A549 (cell line): ENCODE measurements around the gene NRSN2. TPM values are rescaled to one million over a fixed set of nuclear protein-coding genes. Genes with fewer than 3 reads are reported as not detected.
A peak's percentile ranks its signal among the peaks of the same experiment; 100 is the strongest.

Experiments
- CEBPB ChIP-seq, 2 experiments: fragments of >200 bp in 1 of 2; sonication (Bioruptor Twin) in 1 of 2; formaldehyde crosslinking in 1 of 2; IDR thresholded peaks; 2 replicates each; pipeline ENCODE4 v1.6.1; 2012 to 2016
- EHF ChIP-seq: fragments of 250-450 bp; sonication (Bioruptor Pico); IDR thresholded peaks from 2 replicates; pipeline ENCODE4 v1.5.0; 2020; ENCODE audit warnings: mild to moderate bottlenecking
- EHMT2 ChIP-seq: fragments of 200-600 bp; sonication (generic); IDR thresholded peaks from 2 replicates; pipeline ENCODE4 v1.6.1; 2016; ENCODE audit warnings: antibody characterized with exemption, low read depth, mild to moderate bottlenecking, moderate library complexity
- EP300 ChIP-seq, 2 experiments: fragments of >200 bp; sonication (Bioruptor Twin); formaldehyde crosslinking; IDR thresholded peaks; 2 replicates in 1 of 2; 3 replicates in 1 of 2; pipeline ENCODE4 v1.6.1; 2016 to 2017
- ESRRA ChIP-seq: fragments of 150-350 bp; IDR thresholded peaks from 2 replicates; pipeline ENCODE4 v1.6.1; 2014; ENCODE audit warnings: mild to moderate bottlenecking, low read length, borderline replicate concordance
- FOSB ChIP-seq: fragments of 250-450 bp; sonication (Bioruptor Pico); IDR thresholded peaks from 2 replicates; pipeline ENCODE4 v1.5.0; 2020; ENCODE audit warnings: mild to moderate bottlenecking, moderate library complexity
- FOSL2 ChIP-seq, 2 experiments: fragments of 450-650 bp in 1 of 2; fragments of >200 bp in 1 of 2; sonication (Bioruptor Twin) in 1 of 2; formaldehyde crosslinking; IDR thresholded peaks; 2 replicates each; pipeline versions ENCODE4 v1.5.0 to v1.6.1; 2016 to 2020; ENCODE audit warnings: mild to moderate bottlenecking in 1 of 2, moderate library complexity in 1 of 2
- GATA3 ChIP-seq: IDR thresholded peaks from 2 replicates; pipeline ENCODE4 v1.6.1; 2012; ENCODE audit warnings: borderline replicate concordance
- HDAC2 ChIP-seq: fragments of 200-600 bp; sonication (generic); IDR thresholded peaks from 2 replicates; pipeline ENCODE4 v1.6.1; 2016
- HOXA7 ChIP-seq: fragments of 250-450 bp; sonication (Bioruptor Pico); IDR thresholded peaks from 2 replicates; pipeline ENCODE4 v1.5.0; 2020; ENCODE audit warnings: mild to moderate bottlenecking, moderate library complexity
- HOXB13 ChIP-seq: fragments of 250-450 bp; sonication (Bioruptor Pico); IDR thresholded peaks from 2 replicates; pipeline ENCODE4 v1.5.0; 2020; ENCODE audit warnings: low read depth, mild to moderate bottlenecking, moderate library complexity
- HOXB5 ChIP-seq: fragments of 250-450 bp; sonication (Bioruptor Pico); IDR thresholded peaks from 2 replicates; pipeline ENCODE4 v1.5.0; 2020; ENCODE audit warnings: mild to moderate bottlenecking, moderate library complexity
- JUNB ChIP-seq: fragments of >200 bp; sonication (Bioruptor Twin); formaldehyde crosslinking; IDR thresholded peaks from 2 replicates; pipeline ENCODE4 v1.6.1; 2016
- KDM1A ChIP-seq: fragments of 200-600 bp; sonication (generic); IDR thresholded peaks from 2 replicates; pipeline ENCODE4 v1.6.1; 2016; ENCODE audit warnings: low read depth, mild to moderate bottlenecking
- KDM5A ChIP-seq: fragments of 200-600 bp; sonication (generic); IDR thresholded peaks from 2 replicates; pipeline ENCODE4 v1.6.1; 2016; ENCODE audit warnings: antibody characterized with exemption, mild to moderate bottlenecking
- MAFK ChIP-seq: fragments of 450-650 bp; IDR thresholded peaks from 2 replicates; pipeline ENCODE4 v1.6.1; 2014; ENCODE audit not compliant: partially characterized antibody
- MAZ ChIP-seq: fragments of 150-350 bp; IDR thresholded peaks from 2 replicates; pipeline ENCODE4 v1.6.1; 2014; ENCODE audit warnings: antibody characterized with exemption, low read depth, low read length, borderline replicate concordance
- MYC ChIP-seq: IDR thresholded peaks from 2 replicates; pipeline ENCODE4 v1.6.1; 2012; ENCODE audit warnings: mild to moderate bottlenecking, inconsistent platforms, low read length, improper control_type of control experiment, borderline replicate concordance
- NFE2L2 ChIP-seq: fragments of 150-350 bp; conservative IDR thresholded peaks from 2 replicates; pipeline ENCODE4 v1.6.1; 2014; ENCODE audit warnings: low read length
- NPAS2 ChIP-seq: fragments of 250-450 bp; sonication (Bioruptor Pico); IDR thresholded peaks from 2 replicates; pipeline ENCODE4 v1.8.0; 2022; ENCODE audit warnings: mild to moderate bottlenecking, moderate library complexity, borderline replicate concordance
- NR3C1 ChIP-seq: fragments of >200 bp; sonication (Bioruptor Twin); formaldehyde crosslinking; IDR thresholded peaks from 3 replicates; pipeline ENCODE4 v1.6.1; 2017
- POLR2A ChIP-seq: IDR thresholded peaks from 2 replicates; pipeline ENCODE4 v1.6.1; 2012; ENCODE audit warnings: mild to moderate bottlenecking, low read length
- POLR2AphosphoS2 ChIP-seq: conservative IDR thresholded peaks from 2 replicates; pipeline ENCODE4 v1.6.1; 2012; ENCODE audit warnings: low read length, improper control_type of control experiment, inconsistent platforms
- RAD21 ChIP-seq, 2 experiments: fragments of >200 bp in 1 of 2; sonication (Bioruptor Twin) in 1 of 2; formaldehyde crosslinking in 1 of 2; IDR thresholded peaks in 1 of 2; conservative IDR thresholded peaks in 1 of 2; 2 replicates in 1 of 2; 3 replicates in 1 of 2; pipeline ENCODE4 v1.6.1; 2012 to 2018; ENCODE audit warnings: inconsistent platforms in 1 of 2
- RNF2 ChIP-seq: fragments of 200-600 bp; sonication (generic); IDR thresholded peaks from 2 replicates; pipeline ENCODE4 v1.6.1; 2016; ENCODE audit warnings: low read depth, mild to moderate bottlenecking, antibody characterized with exemption, moderate library complexity, borderline replicate concordance
- SREBF2 ChIP-seq: fragments of 450-650 bp; IDR thresholded peaks from 2 replicates; pipeline ENCODE4 v1.6.1; 2014; ENCODE audit warnings: mild to moderate bottlenecking, moderate library complexity
- TFCP2L1 ChIP-seq: fragments of 250-450 bp; sonication (Bioruptor Pico); IDR thresholded peaks from 2 replicates; pipeline ENCODE4 v1.5.0; 2021; ENCODE audit warnings: mild to moderate bottlenecking
- ZFP36 ChIP-seq: fragments of 450-650 bp; IDR thresholded peaks from 2 replicates; pipeline ENCODE4 v1.6.1; 2014; ENCODE audit warnings: borderline replicate concordance; ENCODE audit not compliant: partially characterized antibody
- polyA plus RNA-seq, 4 experiments: library from polyadenylated mRNA; depleted of rRNA in 3 of 4; stranded (reverse); fragments of >200 nt; fragmentation: RNase III in 1 of 4; extraction: RNeasy Plus Mini Kit Qiagen cat#74134 plus additional on column Dnase treatment in 1 of 4; gene quantifications; 2 replicates in 3 of 4; 3 replicates in 1 of 4; pipeline ENCODE4 v1.2.3, GENCODE V29; 2011 to 2017
- TF ChIP-seq, protein P1 (sequence below): IDR thresholded peaks from 2 replicates; pipeline ENCODE4 v1.6.1; 2012; ENCODE audit warnings: low read depth, borderline replicate concordance
- TF ChIP-seq, protein P2 (sequence below): fragments of 450-650 bp; IDR thresholded peaks from 2 replicates; pipeline ENCODE4 v1.6.1; 2014; ENCODE audit warnings: antibody characterized with exemption
- TF ChIP-seq, protein P3 (sequence below): fragments of >200 bp; sonication (Bioruptor Twin); formaldehyde crosslinking; IDR thresholded peaks from 3 replicates; pipeline ENCODE4 v1.6.1; 2016
- TF ChIP-seq, protein P4 (sequence below): fragments of 200-600 bp; sonication (generic); IDR thresholded peaks from 2 replicates; pipeline ENCODE4 v1.6.1; 2016; ENCODE audit warnings: antibody characterized with exemption, mild to moderate bottlenecking, moderate library complexity
- TF ChIP-seq, protein P5 (sequence below): fragments of >200 bp; sonication (Bioruptor Twin); formaldehyde crosslinking; IDR thresholded peaks from 3 replicates; pipeline ENCODE4 v1.5.1; 2016

NRSN2 gene
- polyA plus RNA-seq, 2 of the 4 experiments (the other 2 are of a cell fraction): 47.5 to 74.8 TPM

DNA sequence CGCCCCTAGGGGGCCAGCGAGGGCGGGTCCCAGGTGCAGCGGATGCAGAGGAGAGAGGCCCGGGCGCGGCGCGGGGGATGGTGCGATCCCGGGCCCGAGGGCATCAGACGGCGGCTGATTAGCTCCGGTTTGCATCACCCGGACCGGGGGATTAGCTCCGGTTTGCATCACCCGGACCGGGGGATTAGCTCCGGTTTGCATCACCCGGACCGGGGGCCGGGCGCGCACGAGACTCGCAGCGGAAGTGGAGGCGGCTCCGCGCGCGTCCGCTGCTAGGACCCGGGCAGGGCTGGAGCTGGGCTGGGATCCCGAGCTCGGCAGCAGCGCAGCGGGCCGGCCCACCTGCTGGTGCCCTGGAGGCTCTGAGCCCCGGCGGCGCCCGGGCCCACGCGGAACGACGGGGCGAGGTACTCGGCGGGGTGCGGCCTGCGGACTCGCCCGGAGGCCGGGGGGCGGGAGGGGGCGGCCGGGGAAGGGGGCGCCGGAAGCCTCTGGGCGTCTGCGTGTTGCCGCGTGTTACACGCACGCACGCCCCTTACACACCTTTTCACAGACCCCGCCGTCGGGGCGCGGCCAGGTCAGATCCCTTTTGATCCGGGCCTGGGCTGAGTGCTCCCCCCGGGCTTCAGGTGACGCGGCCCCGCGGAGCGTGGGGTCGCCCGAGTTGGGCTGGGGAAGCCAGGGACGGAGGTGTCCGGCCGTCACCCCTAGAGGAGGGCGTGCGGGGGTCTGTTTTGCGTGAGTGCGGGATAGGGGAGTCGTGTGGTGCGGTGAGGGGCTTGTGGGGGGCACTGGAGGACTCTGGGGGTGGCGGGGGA lies 34.1 kb downstream of the NRSN2 start (continued):
- TF ChIP-seq, protein P1, sequence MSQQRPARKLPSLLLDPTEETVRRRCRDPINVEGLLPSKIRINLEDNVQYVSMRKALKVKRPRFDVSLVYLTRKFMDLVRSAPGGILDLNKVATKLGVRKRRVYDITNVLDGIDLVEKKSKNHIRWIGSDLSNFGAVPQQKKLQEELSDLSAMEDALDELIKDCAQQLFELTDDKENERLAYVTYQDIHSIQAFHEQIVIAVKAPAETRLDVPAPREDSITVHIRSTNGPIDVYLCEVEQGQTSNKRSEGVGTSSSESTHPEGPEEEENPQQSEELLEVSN: peak; percentile 52; the same call in 1 of the 2 replicates
- TF ChIP-seq RNF2: no peak
- no peak for TF ChIP-seq FOSB
- peak; percentile 67 to 97; a peak in 3 of 4 replicates for TF ChIP-seq CEBPB (IDR thresholded peaks at IDR 0.05)
- TF ChIP-seq, protein P2, sequence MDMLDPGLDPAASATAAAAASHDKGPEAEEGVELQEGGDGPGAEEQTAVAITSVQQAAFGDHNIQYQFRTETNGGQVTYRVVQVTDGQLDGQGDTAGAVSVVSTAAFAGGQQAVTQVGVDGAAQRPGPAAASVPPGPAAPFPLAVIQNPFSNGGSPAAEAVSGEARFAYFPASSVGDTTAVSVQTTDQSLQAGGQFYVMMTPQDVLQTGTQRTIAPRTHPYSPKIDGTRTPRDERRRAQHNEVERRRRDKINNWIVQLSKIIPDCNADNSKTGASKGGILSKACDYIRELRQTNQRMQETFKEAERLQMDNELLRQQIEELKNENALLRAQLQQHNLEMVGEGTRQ: no peak
- TF ChIP-seq, protein P3, sequence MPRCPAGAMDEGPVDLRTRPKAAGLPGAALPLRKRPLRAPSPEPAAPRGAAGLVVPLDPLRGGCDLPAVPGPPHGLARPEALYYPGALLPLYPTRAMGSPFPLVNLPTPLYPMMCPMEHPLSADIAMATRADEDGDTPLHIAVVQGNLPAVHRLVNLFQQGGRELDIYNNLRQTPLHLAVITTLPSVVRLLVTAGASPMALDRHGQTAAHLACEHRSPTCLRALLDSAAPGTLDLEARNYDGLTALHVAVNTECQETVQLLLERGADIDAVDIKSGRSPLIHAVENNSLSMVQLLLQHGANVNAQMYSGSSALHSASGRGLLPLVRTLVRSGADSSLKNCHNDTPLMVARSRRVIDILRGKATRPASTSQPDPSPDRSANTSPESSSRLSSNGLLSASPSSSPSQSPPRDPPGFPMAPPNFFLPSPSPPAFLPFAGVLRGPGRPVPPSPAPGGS: peak; percentile 83; the same call in 1 of the 3 replicates
- no peak for TF ChIP-seq POLR2AphosphoS2
- TF ChIP-seq MAZ: no peak
- TF ChIP-seq HDAC2: no peak
- TF ChIP-seq, protein P4, sequence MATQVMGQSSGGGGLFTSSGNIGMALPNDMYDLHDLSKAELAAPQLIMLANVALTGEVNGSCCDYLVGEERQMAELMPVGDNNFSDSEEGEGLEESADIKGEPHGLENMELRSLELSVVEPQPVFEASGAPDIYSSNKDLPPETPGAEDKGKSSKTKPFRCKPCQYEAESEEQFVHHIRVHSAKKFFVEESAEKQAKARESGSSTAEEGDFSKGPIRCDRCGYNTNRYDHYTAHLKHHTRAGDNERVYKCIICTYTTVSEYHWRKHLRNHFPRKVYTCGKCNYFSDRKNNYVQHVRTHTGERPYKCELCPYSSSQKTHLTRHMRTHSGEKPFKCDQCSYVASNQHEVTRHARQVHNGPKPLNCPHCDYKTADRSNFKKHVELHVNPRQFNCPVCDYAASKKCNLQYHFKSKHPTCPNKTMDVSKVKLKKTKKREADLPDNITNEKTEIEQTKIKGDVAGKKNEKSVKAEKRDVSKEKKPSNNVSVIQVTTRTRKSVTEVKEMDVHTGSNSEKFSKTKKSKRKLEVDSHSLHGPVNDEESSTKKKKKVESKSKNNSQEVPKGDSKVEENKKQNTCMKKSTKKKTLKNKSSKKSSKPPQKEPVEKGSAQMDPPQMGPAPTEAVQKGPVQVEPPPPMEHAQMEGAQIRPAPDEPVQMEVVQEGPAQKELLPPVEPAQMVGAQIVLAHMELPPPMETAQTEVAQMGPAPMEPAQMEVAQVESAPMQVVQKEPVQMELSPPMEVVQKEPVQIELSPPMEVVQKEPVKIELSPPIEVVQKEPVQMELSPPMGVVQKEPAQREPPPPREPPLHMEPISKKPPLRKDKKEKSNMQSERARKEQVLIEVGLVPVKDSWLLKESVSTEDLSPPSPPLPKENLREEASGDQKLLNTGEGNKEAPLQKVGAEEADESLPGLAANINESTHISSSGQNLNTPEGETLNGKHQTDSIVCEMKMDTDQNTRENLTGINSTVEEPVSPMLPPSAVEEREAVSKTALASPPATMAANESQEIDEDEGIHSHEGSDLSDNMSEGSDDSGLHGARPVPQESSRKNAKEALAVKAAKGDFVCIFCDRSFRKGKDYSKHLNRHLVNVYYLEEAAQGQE: no peak
- peak; percentile 47; the same call in 1 of the 2 replicates for TF ChIP-seq FOSL2 (IDR thresholded peaks at IDR 0.05)
- no peak; the same call in 1 of the 2 replicates for TF ChIP-seq FOSL2 (CRISPR knock-in tag; IDR thresholded peaks at IDR 0.05)
- TF ChIP-seq NR3C1: no peak
- no peak for TF ChIP-seq HOXA7
- no peak for TF ChIP-seq SREBF2
- peak; percentile 10; the same call in 1 of the 2 replicates for TF ChIP-seq POLR2A
- no peak; the same call in 1 of the 2 replicates for TF ChIP-seq GATA3
- TF ChIP-seq HOXB13 (CRISPR knock-in tag): no peak
- no peak for TF ChIP-seq ZFP36
- TF ChIP-seq MYC: no peak
- TF ChIP-seq, protein P5, sequence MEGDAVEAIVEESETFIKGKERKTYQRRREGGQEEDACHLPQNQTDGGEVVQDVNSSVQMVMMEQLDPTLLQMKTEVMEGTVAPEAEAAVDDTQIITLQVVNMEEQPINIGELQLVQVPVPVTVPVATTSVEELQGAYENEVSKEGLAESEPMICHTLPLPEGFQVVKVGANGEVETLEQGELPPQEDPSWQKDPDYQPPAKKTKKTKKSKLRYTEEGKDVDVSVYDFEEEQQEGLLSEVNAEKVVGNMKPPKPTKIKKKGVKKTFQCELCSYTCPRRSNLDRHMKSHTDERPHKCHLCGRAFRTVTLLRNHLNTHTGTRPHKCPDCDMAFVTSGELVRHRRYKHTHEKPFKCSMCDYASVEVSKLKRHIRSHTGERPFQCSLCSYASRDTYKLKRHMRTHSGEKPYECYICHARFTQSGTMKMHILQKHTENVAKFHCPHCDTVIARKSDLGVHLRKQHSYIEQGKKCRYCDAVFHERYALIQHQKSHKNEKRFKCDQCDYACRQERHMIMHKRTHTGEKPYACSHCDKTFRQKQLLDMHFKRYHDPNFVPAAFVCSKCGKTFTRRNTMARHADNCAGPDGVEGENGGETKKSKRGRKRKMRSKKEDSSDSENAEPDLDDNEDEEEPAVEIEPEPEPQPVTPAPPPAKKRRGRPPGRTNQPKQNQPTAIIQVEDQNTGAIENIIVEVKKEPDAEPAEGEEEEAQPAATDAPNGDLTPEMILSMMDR: peak; percentile 19; the same call in 1 of the 3 replicates
- no peak for TF ChIP-seq MAFK
- TF ChIP-seq ESRRA: no peak
- TF ChIP-seq EHMT2: no peak
- TF ChIP-seq NFE2L2: no peak
- TF ChIP-seq EP300 (IDR thresholded peaks at IDR 0.05): peak; percentile 98 to 99
- TF ChIP-seq KDM5A: 0 out of 2 replicates have a peak, but pooled peaks have one; percentile 19
- TF ChIP-seq JUNB: peak; percentile 66; the same call in 1 of the 2 replicates
- TF ChIP-seq RAD21 (conservative IDR thresholded peaks at IDR 0.05 in 1 of 2, IDR thresholded peaks at IDR 0.05 in 1 of 2): peak in 1 of 2 experiments; percentile 54; a peak in 3 of 5 replicates
- TF ChIP-seq NPAS2 (CRISPR knock-in tag): no peak
- TF ChIP-seq EHF (CRISPR knock-in tag): no peak
- TF ChIP-seq TFCP2L1 (CRISPR knock-in tag): no peak
- TF ChIP-seq KDM1A: no peak
- TF ChIP-seq HOXB5 (CRISPR knock-in tag): no peak
